Right lobe of liver (tissue), 4 donors: ENCODE results near the gene SCD.

Source experiments
- POLR2A ChIP-seq: fragments of 450-650 bp; IDR thresholded peaks from one replicate; pipeline ENCODE4 v1.6.1; 2017; ENCODE audit warnings: antibody characterized with exemption, mild to moderate bottlenecking
- TF ChIP-seq, protein P1 (sequence below), 4 donors: fragments of 200-600 bp in 3 of 4; fragments of 450-650 bp in 1 of 4; IDR thresholded peaks; one replicate each; pipeline versions ENCODE4 v1.5.1 to v1.8.0; 2016 to 2022; ENCODE audit warnings: antibody characterized with exemption in 4 of 4, mild to moderate bottlenecking in 2 of 4
- donor health status: DM: no; HTN: no; CAD: no.
- donor health status: DM: no; HTN: no; CAD: no.
- donor health status: DM: no; HTN: yes; CAD: no.

DNA sequence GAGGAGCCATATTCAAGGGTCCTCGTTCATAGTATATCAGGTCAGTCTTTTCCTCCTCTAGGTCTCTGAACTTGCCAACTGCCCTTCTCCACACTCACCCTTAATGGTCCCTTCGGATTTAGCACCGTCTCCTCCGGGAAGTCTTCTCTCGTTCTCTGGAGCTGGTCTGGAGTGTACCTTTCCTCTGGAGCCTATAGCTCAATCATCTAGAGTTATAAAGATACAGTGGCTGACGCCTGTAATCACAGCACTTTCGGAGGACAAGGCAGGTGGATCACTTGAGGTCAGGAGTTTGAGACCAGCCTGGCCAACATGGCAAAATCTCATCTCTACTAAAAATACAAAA is 4.4 kb upstream of the SCD start:
- no peak for TF ChIP-seq POLR2A
- TF ChIP-seq, protein P1, sequence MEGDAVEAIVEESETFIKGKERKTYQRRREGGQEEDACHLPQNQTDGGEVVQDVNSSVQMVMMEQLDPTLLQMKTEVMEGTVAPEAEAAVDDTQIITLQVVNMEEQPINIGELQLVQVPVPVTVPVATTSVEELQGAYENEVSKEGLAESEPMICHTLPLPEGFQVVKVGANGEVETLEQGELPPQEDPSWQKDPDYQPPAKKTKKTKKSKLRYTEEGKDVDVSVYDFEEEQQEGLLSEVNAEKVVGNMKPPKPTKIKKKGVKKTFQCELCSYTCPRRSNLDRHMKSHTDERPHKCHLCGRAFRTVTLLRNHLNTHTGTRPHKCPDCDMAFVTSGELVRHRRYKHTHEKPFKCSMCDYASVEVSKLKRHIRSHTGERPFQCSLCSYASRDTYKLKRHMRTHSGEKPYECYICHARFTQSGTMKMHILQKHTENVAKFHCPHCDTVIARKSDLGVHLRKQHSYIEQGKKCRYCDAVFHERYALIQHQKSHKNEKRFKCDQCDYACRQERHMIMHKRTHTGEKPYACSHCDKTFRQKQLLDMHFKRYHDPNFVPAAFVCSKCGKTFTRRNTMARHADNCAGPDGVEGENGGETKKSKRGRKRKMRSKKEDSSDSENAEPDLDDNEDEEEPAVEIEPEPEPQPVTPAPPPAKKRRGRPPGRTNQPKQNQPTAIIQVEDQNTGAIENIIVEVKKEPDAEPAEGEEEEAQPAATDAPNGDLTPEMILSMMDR (IDR thresholded peaks at IDR 0.05): no peak
